ENCODE measurements around the gene RNLS.

- TF ChIP-seq, protein P1, sequence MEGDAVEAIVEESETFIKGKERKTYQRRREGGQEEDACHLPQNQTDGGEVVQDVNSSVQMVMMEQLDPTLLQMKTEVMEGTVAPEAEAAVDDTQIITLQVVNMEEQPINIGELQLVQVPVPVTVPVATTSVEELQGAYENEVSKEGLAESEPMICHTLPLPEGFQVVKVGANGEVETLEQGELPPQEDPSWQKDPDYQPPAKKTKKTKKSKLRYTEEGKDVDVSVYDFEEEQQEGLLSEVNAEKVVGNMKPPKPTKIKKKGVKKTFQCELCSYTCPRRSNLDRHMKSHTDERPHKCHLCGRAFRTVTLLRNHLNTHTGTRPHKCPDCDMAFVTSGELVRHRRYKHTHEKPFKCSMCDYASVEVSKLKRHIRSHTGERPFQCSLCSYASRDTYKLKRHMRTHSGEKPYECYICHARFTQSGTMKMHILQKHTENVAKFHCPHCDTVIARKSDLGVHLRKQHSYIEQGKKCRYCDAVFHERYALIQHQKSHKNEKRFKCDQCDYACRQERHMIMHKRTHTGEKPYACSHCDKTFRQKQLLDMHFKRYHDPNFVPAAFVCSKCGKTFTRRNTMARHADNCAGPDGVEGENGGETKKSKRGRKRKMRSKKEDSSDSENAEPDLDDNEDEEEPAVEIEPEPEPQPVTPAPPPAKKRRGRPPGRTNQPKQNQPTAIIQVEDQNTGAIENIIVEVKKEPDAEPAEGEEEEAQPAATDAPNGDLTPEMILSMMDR (conservative IDR thresholded peaks at IDR 0.05 in 1 of 2, IDR thresholded peaks at IDR 0.05 in 1 of 2; ENCODE audit: extremely low read depth in 1 of 2, insufficient read depth in 1 of 2, low read depth in 1 of 2, low read length in 2 of 2) = no peak
- TF ChIP-seq EZH2 (IDR thresholded peaks at IDR 0.05; ENCODE audit: borderline replicate concordance, low read length) = no peak
Observed at GRCh38 chr10:88545359-88545758, 37.8 kb downstream of the RNLS start.

All from mammary epithelial cell (primary cell).